WTC11 (cell line): Measurements from ENCODE around the gene HLA-G.

Source experiments
- ARID4B ChIP-seq: sonication (generic); formaldehyde crosslinking; IDR thresholded peaks from 2 replicates; pipeline ENCODE4 v1.8.0; 2023; ENCODE audit warnings: missing genetic modification reagents, mild to moderate bottlenecking, borderline replicate concordance
- CREB1 ChIP-seq: sonication (generic); formaldehyde crosslinking; IDR thresholded peaks from 2 replicates; pipeline ENCODE4 v1.8.0; 2023; ENCODE audit warnings: mild to moderate bottlenecking, missing genetic modification reagents
- CTCF ChIP-seq: fragments of 200-600 bp; IDR thresholded peaks from 2 replicates; pipeline ENCODE4 v1.8.0; 2022; ENCODE audit warnings: antibody characterized with exemption
- GTF2I ChIP-seq: fragments of 250-450 bp; sonication (Bioruptor Pico); conservative IDR thresholded peaks from 2 replicates; pipeline ENCODE4 v1.4.0; 2021; ENCODE audit warnings: mild to moderate bottlenecking
- MAX ChIP-seq: sonication (generic); formaldehyde crosslinking; IDR thresholded peaks from 2 replicates; pipeline ENCODE4 v1.8.0; 2022; ENCODE audit warnings: mild to moderate bottlenecking, missing genetic modification reagents
- NR2C2 ChIP-seq: sonication (generic); formaldehyde crosslinking; IDR thresholded peaks from 2 replicates; pipeline ENCODE4 v1.8.0; 2022; ENCODE audit warnings: mild to moderate bottlenecking, missing genetic modification reagents
- PRDM15 ChIP-seq: sonication (generic); formaldehyde crosslinking; IDR thresholded peaks from 2 replicates; pipeline ENCODE4 v1.8.0; 2022; ENCODE audit warnings: missing genetic modification reagents
- RELA ChIP-seq: sonication (generic); formaldehyde crosslinking; IDR thresholded peaks from 2 replicates; pipeline ENCODE4 v1.8.1; 2022; ENCODE audit warnings: missing genetic modification reagents, mild to moderate bottlenecking, borderline replicate concordance
- ZBTB43 ChIP-seq: sonication (generic); formaldehyde crosslinking; IDR thresholded peaks from 2 replicates; pipeline ENCODE4 v1.8.1; 2023; ENCODE audit warnings: mild to moderate bottlenecking, missing genetic modification reagents

GRCh38 chr6:29829766-29830165 is 2.1 kb downstream of the HLA-G start:
- TF ChIP-seq CTCF: no peak
- no peak for TF ChIP-seq MAX (CRISPR knock-in tag)
- no peak for TF ChIP-seq NR2C2 (CRISPR knock-in tag)
- no peak for TF ChIP-seq RELA (CRISPR knock-in tag)
- TF ChIP-seq GTF2I: no peak
- TF ChIP-seq ZBTB43 (CRISPR knock-in tag): no peak
- TF ChIP-seq ARID4B: no peak
- no peak for TF ChIP-seq CREB1
- TF ChIP-seq PRDM15 (CRISPR knock-in tag): no peak
